Measurements from ENCODE around the gene GPS1.

GPS1 gene

GRCh38 chr17:82079001-82079677 is 27.4 kb downstream of the GPS1 start:
- no peak for DNase-seq (ENCODE audit: low spot score)

- DNase-seq (ENCODE audit: low spot score), result no peak
These were observed 28.5 kb downstream of the GPS1 start for GRCh38 chr17:82080048-82080788.

GRCh38 chr17:82080789-82081464 is 29.2 kb downstream of the GPS1 start:
- no peak for DNase-seq (ENCODE audit: low spot score)

GRCh38 chr17:82081546-82081945 is 29.8 kb downstream of the GPS1 start:
- DNase-seq (ENCODE audit: low spot score), result no peak

GRCh38 chr17:82081966-82082365 is 30.3 kb downstream of the GPS1 start:
- DNase-seq (ENCODE audit: low spot score), result no peak

- no peak for DNase-seq (ENCODE audit: low spot score)
These were observed 30.8 kb downstream of the GPS1 start for GRCh38 chr17:82082456-82082855.

GRCh38 chr17:82083009-82083408 is 31.3 kb downstream of the GPS1 start:
- DNase-seq (ENCODE audit: low spot score), result no peak

- DNase-seq (ENCODE audit: low spot score), result no peak
These were observed 32.0 kb downstream of the GPS1 start for GRCh38 chr17:82083533-82084359.

GRCh38 chr17:82084373-82085030 is 32.8 kb downstream of the GPS1 start:
- DNase-seq (ENCODE audit: low spot score), result no peak

- DNase-seq (ENCODE audit: low spot score), result no peak
These were observed 33.5 kb downstream of the GPS1 start for GRCh38 chr17:82085031-82085861.

- no peak for DNase-seq (ENCODE audit: low spot score)
These were observed 34.5 kb downstream of the GPS1 start for GRCh38 chr17:82085931-82086764.

GRCh38 chr17:82086941-82087906 is 35.5 kb downstream of the GPS1 start:
- DNase-seq (ENCODE audit: low spot score), result no peak

GRCh38 chr17:82087961-82088837 is 36.5 kb downstream of the GPS1 start:
- DNase-seq (ENCODE audit: low spot score), result no peak

GRCh38 chr17:82088838-82089722 is 37.4 kb downstream of the GPS1 start:
- no peak for DNase-seq (ENCODE audit: low spot score)

GRCh38 chr17:82089723-82090548 is 38.2 kb downstream of the GPS1 start:
- DNase-seq (ENCODE audit: low spot score), result no peak
